ENCODE measurements around the gene ALOX15B.
"Not testable (repeated sequence)": the region's sequence is repeated elsewhere in the genome, so short reads cannot be mapped to it uniquely, and the experiment has no call there.

Gene ALOX15B

GRCh38 chr17:8056976-8057625, 18.2 kb downstream of the ALOX15B start:
- no peak overlapping the region for H3K4me3 ChIP-seq (ENCODE audit: low read depth, low read length)

GRCh38 chr17:8057691-8058114, 18.8 kb downstream of the ALOX15B start:
- no peaks in the 10 kb centered on the region for H3K9me3 ChIP-seq (ENCODE audit: control insufficient read depth, insufficient read depth, low read depth, low read length)
- no peak overlapping the region for H3K9ac ChIP-seq (ENCODE audit: low read length)
- H3K4me3 ChIP-seq (ENCODE audit: low read depth, low read length) = no peak overlapping the region
- peaks cover 49% of the 10 kb centered on the region for H3K27me3 ChIP-seq (ENCODE audit: control insufficient read depth, insufficient read depth, low read length)
- H3K36me3 ChIP-seq (ENCODE audit: control insufficient read depth, insufficient read depth, low read length) = no peaks in the 10 kb centered on the region
- H3K27ac ChIP-seq (ENCODE audit: low read depth, low read length) = no peak overlapping the region
- peaks cover 23% of the 10 kb centered on the region for H3K4me1 ChIP-seq (ENCODE audit: control insufficient read depth, insufficient read depth, low read length)

More at GRCh38 chr17:8056976-8057625, 18.2 kb downstream of the ALOX15B start:
- Histone ChIP-seq H3K36me3 (ENCODE audit: control insufficient read depth, insufficient read depth, low read length) (no peaks in the 10 kb centered on the region), H3K27ac (ENCODE audit: low read depth, low read length) (no peak overlapping the region), H3K9me3 (ENCODE audit: control insufficient read depth, insufficient read depth, low read depth, low read length) (no peaks in the 10 kb centered on the region), H3K9ac (ENCODE audit: low read length) (no peak overlapping the region), H3K4me1 (ENCODE audit: control insufficient read depth, insufficient read depth, low read length) (peaks cover 17% of the 10 kb centered on the region), H3K27me3 (ENCODE audit: control insufficient read depth, insufficient read depth, low read length) (peaks cover 43% of the 10 kb centered on the region)

- Histone ChIP-seq H3K36me3 (ENCODE audit: control insufficient read depth, insufficient read depth, low read length) (no peaks in the 10 kb centered on the region), H3K27me3 (ENCODE audit: control insufficient read depth, insufficient read depth, low read length) (peaks cover 59% of the 10 kb centered on the region), H3K4me1 (ENCODE audit: control insufficient read depth, insufficient read depth, low read length) (peaks cover 30% of the 10 kb centered on the region), H3K9ac (ENCODE audit: low read length) (no peak overlapping the region), H3K4me3 (ENCODE audit: low read depth, low read length) (no peak overlapping the region), H3K9me3 (ENCODE audit: control insufficient read depth, insufficient read depth, low read depth, low read length) (no peaks in the 10 kb centered on the region), H3K27ac (ENCODE audit: low read depth, low read length) (no peak overlapping the region)
These were observed 20.3 kb downstream of the ALOX15B start for GRCh38 chr17:8059131-8059530.

GRCh38 chr17:8060274-8060673, 21.4 kb downstream of the ALOX15B start:
- H3K4me3 ChIP-seq (ENCODE audit: low read depth, low read length) = no peak overlapping the region
- H3K36me3 ChIP-seq (ENCODE audit: control insufficient read depth, insufficient read depth, low read length) = no peaks in the 10 kb centered on the region
- H3K9me3 ChIP-seq (ENCODE audit: control insufficient read depth, insufficient read depth, low read depth, low read length) = no peaks in the 10 kb centered on the region
- peaks cover 36% of the 10 kb centered on the region for H3K4me1 ChIP-seq (ENCODE audit: control insufficient read depth, insufficient read depth, low read length)
- no peak overlapping the region for H3K9ac ChIP-seq (ENCODE audit: low read length)
- H3K27ac ChIP-seq (ENCODE audit: low read depth, low read length) = no peak overlapping the region
- H3K27me3 ChIP-seq (ENCODE audit: control insufficient read depth, insufficient read depth, low read length) = peaks cover 67% of the 10 kb centered on the region

GRCh38 chr17:8061851-8062250, 23.0 kb downstream of the ALOX15B start:
- not testable (repeated sequence) for H3K9me3 ChIP-seq (ENCODE audit: control insufficient read depth, insufficient read depth, low read depth, low read length); H3K36me3 ChIP-seq (ENCODE audit: control insufficient read depth, insufficient read depth, low read length)
- H3K4me1 ChIP-seq (ENCODE audit: control insufficient read depth, insufficient read depth, low read length) = peaks cover 36% of the 10 kb centered on the region
- H3K27me3 ChIP-seq (ENCODE audit: control insufficient read depth, insufficient read depth, low read length) = peaks cover 61% of the 10 kb centered on the region
- peak overlapping the region; percentile 77 for H3K9ac ChIP-seq (ENCODE audit: low read length)
- peak overlapping the region; percentile 35; the same call in 1 of the 2 replicates for H3K27ac ChIP-seq (ENCODE audit: low read depth, low read length)
- H3K4me3 ChIP-seq (ENCODE audit: low read depth, low read length) = peak overlapping the region; percentile 66; the same call in 1 of the 2 replicates

- H3K4me1 ChIP-seq (ENCODE audit: control insufficient read depth, insufficient read depth, low read length) = peaks cover 41% of the 10 kb centered on the region
- H3K9me3 ChIP-seq (ENCODE audit: control insufficient read depth, insufficient read depth, low read depth, low read length) = no peaks in the 10 kb centered on the region
- peaks cover 60% of the 10 kb centered on the region for H3K27me3 ChIP-seq (ENCODE audit: control insufficient read depth, insufficient read depth, low read length)
- H3K4me3 ChIP-seq (ENCODE audit: low read depth, low read length) = peak overlapping the region; percentile 66
- H3K36me3 ChIP-seq (ENCODE audit: control insufficient read depth, insufficient read depth, low read length) = no peaks in the 10 kb centered on the region
- no peak overlapping the region; the same call in 1 of the 2 replicates for H3K27ac ChIP-seq (ENCODE audit: low read depth, low read length)
- peak overlapping the region; percentile 77 for H3K9ac ChIP-seq (ENCODE audit: low read length)
These were observed 23.6 kb downstream of the ALOX15B start for GRCh38 chr17:8062435-8062806.

- peaks cover 63% of the 10 kb centered on the region for H3K27me3 ChIP-seq (ENCODE audit: control insufficient read depth, insufficient read depth, low read length)
- peak overlapping the region; percentile 77 for H3K9ac ChIP-seq (ENCODE audit: low read length)
- no peaks in the 10 kb centered on the region for H3K36me3 ChIP-seq (ENCODE audit: control insufficient read depth, insufficient read depth, low read length)
- no peak overlapping the region for H3K27ac ChIP-seq (ENCODE audit: low read depth, low read length)
- no peaks in the 10 kb centered on the region for H3K9me3 ChIP-seq (ENCODE audit: control insufficient read depth, insufficient read depth, low read depth, low read length)
- H3K4me3 ChIP-seq (ENCODE audit: low read depth, low read length) = peak overlapping the region; percentile 66
- peaks cover 39% of the 10 kb centered on the region for H3K4me1 ChIP-seq (ENCODE audit: control insufficient read depth, insufficient read depth, low read length)
These were observed 24.1 kb downstream of the ALOX15B start for GRCh38 chr17:8062807-8063483.

GRCh38 chr17:8063761-8064534, 25.1 kb downstream of the ALOX15B start:
- Histone ChIP-seq H3K9me3 (ENCODE audit: control insufficient read depth, insufficient read depth, low read depth, low read length) (no peaks in the 10 kb centered on the region), H3K36me3 (ENCODE audit: control insufficient read depth, insufficient read depth, low read length) (no peaks in the 10 kb centered on the region), H3K4me3 (ENCODE audit: low read depth, low read length) (peak overlapping the region; percentile 66), H3K4me1 (ENCODE audit: control insufficient read depth, insufficient read depth, low read length) (peaks cover 38% of the 10 kb centered on the region), H3K9ac (ENCODE audit: low read length) (peak overlapping the region; percentile 77), H3K27ac (ENCODE audit: low read depth, low read length) (no peak overlapping the region), H3K27me3 (ENCODE audit: control insufficient read depth, insufficient read depth, low read length) (peaks cover 69% of the 10 kb centered on the region)

GRCh38 chr17:8064561-8065019, 25.7 kb downstream of the ALOX15B start:
- Histone ChIP-seq H3K4me1 (ENCODE audit: control insufficient read depth, insufficient read depth, low read length) (peaks cover 38% of the 10 kb centered on the region), H3K27ac (ENCODE audit: low read depth, low read length) (no peak overlapping the region), H3K27me3 (ENCODE audit: control insufficient read depth, insufficient read depth, low read length) (peaks cover 70% of the 10 kb centered on the region), H3K9ac (ENCODE audit: low read length) (no peak overlapping the region), H3K9me3 (ENCODE audit: control insufficient read depth, insufficient read depth, low read depth, low read length) (no peaks in the 10 kb centered on the region), H3K4me3 (ENCODE audit: low read depth, low read length) (peak overlapping the region; percentile 5; the same call in 1 of the 2 replicates), H3K36me3 (ENCODE audit: control insufficient read depth, insufficient read depth, low read length) (no peaks in the 10 kb centered on the region)

- peaks cover 72% of the 10 kb centered on the region for H3K27me3 ChIP-seq (ENCODE audit: control insufficient read depth, insufficient read depth, low read length)
- H3K36me3 ChIP-seq (ENCODE audit: control insufficient read depth, insufficient read depth, low read length) = no peaks in the 10 kb centered on the region
- no peak overlapping the region for H3K27ac ChIP-seq (ENCODE audit: low read depth, low read length)
- H3K4me1 ChIP-seq (ENCODE audit: control insufficient read depth, insufficient read depth, low read length) = peaks cover 23% of the 10 kb centered on the region
- no peak overlapping the region for H3K4me3 ChIP-seq (ENCODE audit: low read depth, low read length)
- no peak overlapping the region for H3K9ac ChIP-seq (ENCODE audit: low read length)
- no peaks in the 10 kb centered on the region for H3K9me3 ChIP-seq (ENCODE audit: control insufficient read depth, insufficient read depth, low read depth, low read length)
These were observed 28.2 kb downstream of the ALOX15B start for GRCh38 chr17:8066841-8067775.
